ENCODE measurements around the gene ABHD8. TPM values are rescaled to one million over a fixed set of nuclear protein-coding genes. Genes with fewer than 3 reads are reported as not detected.
A peak's percentile ranks its signal among the peaks of the same experiment; 100 is the strongest.

ABHD8 gene
- total RNA-seq, result 13.8 and 15.5 TPM in 2 replicates

GRCh38 chr19:17303167-17303939, at the start of gene ABHD8:
Gene ABHD8, minus strand, starts transcription at chr19:17303425. Its CDS starts 1,809 bp downstream, at chr19:17301616.
- H3K4me3 ChIP-seq (ENCODE audit: low read depth, low read length), result peak within 1 kb of the TSS; percentile 71
- DNase-seq (ENCODE audit: low read depth), result peak; percentile 96
- peak; percentile 44 for TF ChIP-seq CTCF (IDR thresholded peaks at IDR 0.05; ENCODE audit: insufficient read depth, low read depth, low read length)

GRCh38 chr19:17352608-17353280, 49.5 kb upstream of the ABHD8 start:
- H3K4me3 ChIP-seq (ENCODE audit: low read depth, low read length), result no peak overlapping the region
- no peak for DNase-seq (ENCODE audit: low read depth)
- no peak for TF ChIP-seq CTCF (IDR thresholded peaks at IDR 0.05; ENCODE audit: insufficient read depth, low read depth, low read length)

DNA sequence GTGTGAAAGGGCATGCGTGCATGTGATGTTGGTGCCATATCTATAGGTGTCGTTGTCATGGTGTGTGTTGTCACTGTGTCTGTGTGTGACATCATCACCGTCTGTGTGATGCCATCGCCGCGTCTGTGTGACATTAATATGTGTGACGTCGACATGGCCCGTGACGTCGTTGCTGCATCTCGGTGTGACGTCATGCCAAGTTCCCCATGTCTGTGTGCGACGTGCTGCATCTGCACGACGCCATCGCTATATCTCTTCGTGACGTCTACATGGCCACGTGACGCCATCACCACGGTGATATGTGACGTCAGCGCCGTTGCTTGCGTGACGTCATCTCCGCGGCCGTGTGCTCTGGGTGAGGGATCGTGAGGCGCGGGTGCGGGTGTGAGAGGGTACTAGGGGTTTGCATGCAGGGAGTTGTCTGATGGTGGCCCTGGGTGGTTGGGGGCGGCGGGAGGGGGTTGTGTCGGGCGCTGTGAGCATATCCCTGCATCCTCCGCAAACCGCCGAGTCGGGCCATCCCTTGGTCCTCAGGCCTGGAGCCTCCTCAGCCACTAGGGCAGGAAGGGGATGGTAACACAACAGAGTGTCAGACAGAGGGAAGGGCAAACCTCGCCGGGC, 48.7 kb upstream of the ABHD8 start:
- no peak for TF ChIP-seq CTCF (IDR thresholded peaks at IDR 0.05; ENCODE audit: insufficient read depth, low read depth, low read length)
- no peak for DNase-seq (ENCODE audit: low read depth)
- no peak overlapping the region for H3K4me3 ChIP-seq (ENCODE audit: low read depth, low read length)

GRCh38 chr19:17348700-17349099, 45.5 kb upstream of the ABHD8 start:
- H3K4me3 ChIP-seq (ENCODE audit: low read depth, low read length), result peak overlapping the region; percentile 29
- TF ChIP-seq CTCF (IDR thresholded peaks at IDR 0.05; ENCODE audit: insufficient read depth, low read depth, low read length), result no peak
- no peak for DNase-seq (ENCODE audit: low read depth)

DNA sequence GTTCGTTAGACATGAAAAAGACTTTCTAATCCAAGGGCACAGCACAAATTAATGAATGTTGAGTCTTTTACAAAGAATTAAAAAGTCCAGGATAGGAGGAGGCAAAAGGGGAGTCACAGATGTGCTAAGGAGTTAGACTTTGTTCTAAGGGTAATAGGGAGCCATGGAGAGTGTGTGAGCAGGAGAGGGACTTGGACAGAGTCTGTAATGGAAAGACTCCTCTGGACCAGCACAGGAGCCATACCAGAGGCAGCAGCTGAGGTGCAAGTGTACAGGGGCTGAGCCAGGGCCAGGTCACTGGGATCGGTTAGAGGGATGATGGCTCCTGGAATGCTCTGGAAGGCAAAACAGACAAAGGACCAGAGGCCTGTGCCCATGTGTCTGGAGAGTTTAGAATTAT, 44.7 kb upstream of the ABHD8 start:
- TF ChIP-seq CTCF (IDR thresholded peaks at IDR 0.05; ENCODE audit: insufficient read depth, low read depth, low read length), result no peak
- DNase-seq (ENCODE audit: low read depth), result no peak
- H3K4me3 ChIP-seq (ENCODE audit: low read depth, low read length), result no peak overlapping the region

DNA sequence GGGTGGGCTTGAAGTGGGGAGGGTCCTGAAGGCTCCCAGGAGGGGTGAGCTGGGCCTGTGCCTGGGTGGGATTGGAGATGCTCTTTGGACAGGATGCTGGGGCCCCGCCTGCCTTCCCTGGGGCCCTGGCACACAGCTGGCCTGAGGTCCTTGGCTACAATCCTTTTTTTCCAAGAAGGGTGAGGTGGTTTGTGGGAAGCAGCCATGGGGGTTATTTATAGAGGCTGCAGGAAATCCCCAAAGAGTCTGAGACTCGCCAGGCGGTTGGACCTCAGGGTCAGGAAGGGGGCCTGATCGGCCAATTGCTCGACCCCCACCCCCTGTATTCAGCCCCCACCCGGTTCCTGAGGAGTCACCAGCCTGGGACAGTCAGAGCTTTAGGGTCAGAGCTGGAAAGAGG, 44.1 kb upstream of the ABHD8 start:
- H3K4me3 ChIP-seq (ENCODE audit: low read depth, low read length), result no peak overlapping the region
- TF ChIP-seq CTCF (IDR thresholded peaks at IDR 0.05; ENCODE audit: insufficient read depth, low read depth, low read length), result no peak
- no peak for DNase-seq (ENCODE audit: low read depth)

All from fibroblast of villous mesenchyme (primary cell).